ENCODE data around the gene SLC10A7. TPM values are rescaled to one million over a fixed set of nuclear protein-coding genes. Genes with fewer than 3 reads are reported as not detected.

The SLC10A7 gene
- total RNA-seq, 2 experiments from 2014 or later = 8.7 to 9.9 TPM

- Mint-ChIP-seq H3K4me3 (no peak overlapping the region), H3K9me3 (no peaks in the 10 kb centered on the region), H3K27ac (no peak overlapping the region), H3K4me1 (ENCODE audit: low read depth) (no peaks in the 10 kb centered on the region), H3K27me3 (no peaks in the 10 kb centered on the region), H3K36me3 (ENCODE audit: low read depth) (peaks cover 44% of the 10 kb centered on the region)
- H3K4me3 ChIP-seq (ENCODE audit: low read length) = no peak overlapping the region
- intact Hi-C loops (cut with DNase I, micrococcal nuclease) = no loop called here
- ATAC-seq (ENCODE audit: poor library complexity) (no peak), DNase-seq (no peak)
- H3K27me3 ChIP-seq (ENCODE audit: control insufficient read depth in 1 of 2, insufficient read depth in 2 of 2, low read length in 2 of 2) = no peaks in the 10 kb centered on the region
- CTCF ChIA-PET = no interaction called here
- H3K4me1 ChIP-seq (ENCODE audit: insufficient read depth, low read length) = no peaks in the 10 kb centered on the region
- TF ChIP-seq, protein P1, sequence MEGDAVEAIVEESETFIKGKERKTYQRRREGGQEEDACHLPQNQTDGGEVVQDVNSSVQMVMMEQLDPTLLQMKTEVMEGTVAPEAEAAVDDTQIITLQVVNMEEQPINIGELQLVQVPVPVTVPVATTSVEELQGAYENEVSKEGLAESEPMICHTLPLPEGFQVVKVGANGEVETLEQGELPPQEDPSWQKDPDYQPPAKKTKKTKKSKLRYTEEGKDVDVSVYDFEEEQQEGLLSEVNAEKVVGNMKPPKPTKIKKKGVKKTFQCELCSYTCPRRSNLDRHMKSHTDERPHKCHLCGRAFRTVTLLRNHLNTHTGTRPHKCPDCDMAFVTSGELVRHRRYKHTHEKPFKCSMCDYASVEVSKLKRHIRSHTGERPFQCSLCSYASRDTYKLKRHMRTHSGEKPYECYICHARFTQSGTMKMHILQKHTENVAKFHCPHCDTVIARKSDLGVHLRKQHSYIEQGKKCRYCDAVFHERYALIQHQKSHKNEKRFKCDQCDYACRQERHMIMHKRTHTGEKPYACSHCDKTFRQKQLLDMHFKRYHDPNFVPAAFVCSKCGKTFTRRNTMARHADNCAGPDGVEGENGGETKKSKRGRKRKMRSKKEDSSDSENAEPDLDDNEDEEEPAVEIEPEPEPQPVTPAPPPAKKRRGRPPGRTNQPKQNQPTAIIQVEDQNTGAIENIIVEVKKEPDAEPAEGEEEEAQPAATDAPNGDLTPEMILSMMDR (IDR thresholded peaks at IDR 0.05) = no peak
- H3K36me3 ChIP-seq (ENCODE audit: insufficient read depth, low read length) = peaks cover 10% of the 10 kb centered on the region
- no peaks in the 10 kb centered on the region for H3K9me3 ChIP-seq (ENCODE audit: control insufficient read depth in 1 of 2, insufficient read depth in 1 of 2, low read length in 2 of 2)
- POLR2A ChIA-PET = no interaction called here
- H3K27ac ChIP-seq (ENCODE audit: low read depth in 1 of 2, low read length in 2 of 2) = no peak overlapping the region
Measured at GRCh38 chr4:146510942-146511341, 10.8 kb downstream of the SLC10A7 start.

DNA sequence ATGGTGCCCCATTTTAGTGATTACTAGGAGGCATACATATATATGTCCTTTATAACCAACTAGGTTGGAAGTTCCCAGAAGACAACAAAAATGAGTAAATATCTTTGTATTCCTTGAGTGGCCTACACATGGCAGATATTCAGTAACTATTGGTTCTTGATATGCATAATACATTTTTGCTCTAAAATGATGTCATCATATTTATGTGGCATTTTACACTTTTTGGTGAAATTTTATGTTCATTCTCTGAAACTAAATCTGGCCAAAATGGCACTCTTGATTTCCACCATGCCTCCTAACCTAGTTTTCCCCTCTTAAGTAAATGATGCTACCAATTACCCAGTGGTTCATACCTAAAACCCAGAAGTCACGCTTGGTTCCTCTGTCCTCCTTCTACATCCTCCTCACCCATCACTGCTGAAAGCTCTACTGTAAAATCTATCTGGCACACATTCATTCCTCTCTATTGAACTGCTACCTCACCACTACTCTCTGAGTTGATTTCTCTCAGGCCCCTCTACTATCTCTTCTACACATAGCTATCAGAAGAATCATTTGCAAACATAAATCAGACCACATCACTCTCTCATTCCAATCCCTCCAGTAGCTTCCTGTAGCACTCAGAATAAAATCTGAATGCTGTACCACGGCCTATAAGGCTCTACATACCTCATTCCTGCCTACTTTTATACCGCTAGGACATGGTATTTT, 13.4 kb downstream of the SLC10A7 start:
- H3K4me3 Mint-ChIP-seq = no peak overlapping the region
- H3K36me3 ChIP-seq (ENCODE audit: insufficient read depth, low read length) = peaks cover 7% of the 10 kb centered on the region
- ChIA-PET CTCF (no interaction called here), POLR2A (no interaction called here)
- H3K4me1 ChIP-seq (ENCODE audit: insufficient read depth, low read length) = no peaks in the 10 kb centered on the region
- no peak overlapping the region for H3K27ac Mint-ChIP-seq
- TF ChIP-seq, protein P1 (IDR thresholded peaks at IDR 0.05) = no peak
- ATAC-seq (ENCODE audit: poor library complexity) (no peak), DNase-seq (no peak)
- no peaks in the 10 kb centered on the region for H3K9me3 Mint-ChIP-seq
- intact Hi-C loops (cut with DNase I, micrococcal nuclease) = no loop called here
- peaks cover 43% of the 10 kb centered on the region for H3K36me3 Mint-ChIP-seq (ENCODE audit: low read depth)
- H3K4me1 Mint-ChIP-seq (ENCODE audit: low read depth) = no peaks in the 10 kb centered on the region
- no peaks in the 10 kb centered on the region for H3K27me3 Mint-ChIP-seq
- no peaks in the 10 kb centered on the region for H3K9me3 ChIP-seq (ENCODE audit: control insufficient read depth in 1 of 2, insufficient read depth in 1 of 2, low read length in 2 of 2)
- no peak overlapping the region for H3K27ac ChIP-seq (ENCODE audit: low read depth in 1 of 2, low read length in 2 of 2)
- H3K4me3 ChIP-seq (ENCODE audit: low read length) = no peak overlapping the region
- H3K27me3 ChIP-seq (ENCODE audit: control insufficient read depth in 1 of 2, insufficient read depth in 2 of 2, low read length in 2 of 2) = no peaks in the 10 kb centered on the region

- H3K36me3 ChIP-seq (ENCODE audit: insufficient read depth, low read length) = peaks cover 13% of the 10 kb centered on the region
- CTCF ChIA-PET = no interaction called here
- POLR2A ChIA-PET = no interaction called here
- Mint-ChIP-seq H3K9me3 (no peaks in the 10 kb centered on the region), H3K27ac (no peak overlapping the region), H3K4me1 (ENCODE audit: low read depth) (no peaks in the 10 kb centered on the region), H3K4me3 (no peak overlapping the region), H3K27me3 (no peaks in the 10 kb centered on the region), H3K36me3 (ENCODE audit: low read depth) (peaks cover 51% of the 10 kb centered on the region)
- DNase-seq (no peak), ATAC-seq (ENCODE audit: poor library complexity) (no peak)
- no peak overlapping the region for H3K4me3 ChIP-seq (ENCODE audit: low read length)
- intact Hi-C loops (cut with DNase I, micrococcal nuclease) = no loop called here
- H3K27me3 ChIP-seq (ENCODE audit: control insufficient read depth in 1 of 2, insufficient read depth in 2 of 2, low read length in 2 of 2) = no peaks in the 10 kb centered on the region
- H3K9me3 ChIP-seq (ENCODE audit: control insufficient read depth in 1 of 2, insufficient read depth in 1 of 2, low read length in 2 of 2) = no peaks in the 10 kb centered on the region
- no peak overlapping the region for H3K27ac ChIP-seq (ENCODE audit: low read depth in 1 of 2, low read length in 2 of 2)
- H3K4me1 ChIP-seq (ENCODE audit: insufficient read depth, low read length) = no peaks in the 10 kb centered on the region
- TF ChIP-seq, protein P1 (IDR thresholded peaks at IDR 0.05) = no peak
Measured at GRCh38 chr4:146507632-146508031, 14.1 kb downstream of the SLC10A7 start.

Measured in CD4-positive, alpha-beta T cell (primary cell).